ENCODE measurements around the gene TENM4. TPM values are rescaled to one million over a fixed set of nuclear protein-coding genes. Genes with fewer than 3 reads are reported as not detected.
A peak's percentile ranks its signal among the peaks of the same experiment; 100 is the strongest.

The TENM4 gene
- polyA plus RNA-seq, 1 donor from 2014 or later = 16.8 TPM

DNA sequence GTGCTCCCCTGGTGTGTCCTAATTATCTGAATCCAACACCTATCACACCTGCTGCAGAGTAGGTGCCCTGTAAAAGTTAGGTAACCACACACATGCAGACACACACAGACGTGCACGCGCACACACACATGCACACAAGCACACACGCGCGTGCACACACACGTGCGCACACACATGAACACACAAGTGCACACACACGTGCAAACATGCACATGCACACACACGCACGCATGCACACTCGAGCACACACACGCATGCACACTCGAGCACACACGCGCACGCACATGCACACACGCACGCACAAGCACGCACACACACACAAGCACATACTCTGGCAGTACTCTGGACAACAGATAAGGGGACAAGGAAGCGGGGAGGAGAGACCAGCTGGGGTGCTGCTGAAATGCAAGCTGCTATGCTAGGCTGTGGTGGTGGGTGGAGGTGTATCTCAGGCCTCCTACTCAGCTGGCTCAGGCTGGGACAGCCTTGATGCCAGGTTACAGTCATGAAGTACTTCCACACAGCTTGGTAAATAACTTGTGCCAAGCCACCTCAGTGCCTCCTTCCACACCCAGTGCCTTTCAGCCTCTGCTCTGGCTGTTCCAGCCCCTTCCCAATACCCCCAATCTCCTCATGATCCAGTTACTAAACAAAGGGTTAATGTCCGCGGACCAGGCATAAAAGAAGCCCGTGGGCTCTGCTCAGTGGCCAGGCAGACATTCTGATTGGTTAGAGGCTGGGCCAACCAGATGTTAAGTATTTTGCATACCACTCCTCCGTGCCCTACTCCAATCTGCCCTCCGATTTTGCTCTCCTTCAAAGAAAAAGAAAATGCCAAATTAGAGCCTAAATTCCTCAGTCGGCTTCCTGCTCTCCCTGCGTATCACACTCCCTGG lies 374.1 kb downstream of the TENM4 start:
- no peak overlapping the region for H2AFZ ChIP-seq (ENCODE audit: low read depth, low read length)
- no peaks in the 10 kb centered on the region for H3K27me3 ChIP-seq (ENCODE audit: insufficient read depth, low read depth, low read length)
- H3K4me3 ChIP-seq (ENCODE audit: low read length) = no peak overlapping the region
- H3K79me2 ChIP-seq (replicated peaks; ENCODE audit: insufficient read depth, low read length) = no peaks in the 10 kb centered on the region
- H3K9me2 ChIP-seq (ENCODE audit: insufficient read depth, low read length) = no peaks in the 10 kb centered on the region
- no peaks in the 10 kb centered on the region for H4K20me1 ChIP-seq (ENCODE audit: insufficient read depth)
- H3K9ac ChIP-seq (ENCODE audit: low read length) = no peak overlapping the region
- H3K36me3 ChIP-seq (ENCODE audit: insufficient read depth, low read length) = no peaks in the 10 kb centered on the region
- no peak overlapping the region for H3K4me2 ChIP-seq (ENCODE audit: low read length)
- no peak overlapping the region for H3K27ac ChIP-seq (ENCODE audit: low read length)
- H3F3A ChIP-seq (ENCODE audit: insufficient read depth, low read length, poor library complexity, severe bottlenecking) = no peaks in the 10 kb centered on the region
- no peaks in the 10 kb centered on the region for H3K9me3 ChIP-seq (ENCODE audit: low read length)
- TF ChIP-seq EZH2 (IDR thresholded peaks at IDR 0.05; ENCODE audit: borderline replicate concordance, insufficient read depth, low read length, poor library complexity, severe bottlenecking) (no peak), SMC3 (conservative IDR thresholded peaks at IDR 0.05; ENCODE audit: poor library complexity) (no peak), EP300 (conservative IDR thresholded peaks at IDR 0.05; ENCODE audit: poor library complexity, severe bottlenecking) (no peak), TAF1 (IDR thresholded peaks at IDR 0.05; ENCODE audit: low read depth) (no peak), MXI1 (conservative IDR thresholded peaks at IDR 0.05; ENCODE audit: poor library complexity, severe bottlenecking) (no peak), RAD21 (conservative IDR thresholded peaks at IDR 0.05) (no peak), POLR2AphosphoS5 (IDR thresholded peaks at IDR 0.05) (no peak)
- TF ChIP-seq, protein P1, sequence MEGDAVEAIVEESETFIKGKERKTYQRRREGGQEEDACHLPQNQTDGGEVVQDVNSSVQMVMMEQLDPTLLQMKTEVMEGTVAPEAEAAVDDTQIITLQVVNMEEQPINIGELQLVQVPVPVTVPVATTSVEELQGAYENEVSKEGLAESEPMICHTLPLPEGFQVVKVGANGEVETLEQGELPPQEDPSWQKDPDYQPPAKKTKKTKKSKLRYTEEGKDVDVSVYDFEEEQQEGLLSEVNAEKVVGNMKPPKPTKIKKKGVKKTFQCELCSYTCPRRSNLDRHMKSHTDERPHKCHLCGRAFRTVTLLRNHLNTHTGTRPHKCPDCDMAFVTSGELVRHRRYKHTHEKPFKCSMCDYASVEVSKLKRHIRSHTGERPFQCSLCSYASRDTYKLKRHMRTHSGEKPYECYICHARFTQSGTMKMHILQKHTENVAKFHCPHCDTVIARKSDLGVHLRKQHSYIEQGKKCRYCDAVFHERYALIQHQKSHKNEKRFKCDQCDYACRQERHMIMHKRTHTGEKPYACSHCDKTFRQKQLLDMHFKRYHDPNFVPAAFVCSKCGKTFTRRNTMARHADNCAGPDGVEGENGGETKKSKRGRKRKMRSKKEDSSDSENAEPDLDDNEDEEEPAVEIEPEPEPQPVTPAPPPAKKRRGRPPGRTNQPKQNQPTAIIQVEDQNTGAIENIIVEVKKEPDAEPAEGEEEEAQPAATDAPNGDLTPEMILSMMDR (IDR thresholded peaks at IDR 0.05; ENCODE audit: poor library complexity, severe bottlenecking) = no peak
- TF ChIP-seq, protein P2, sequence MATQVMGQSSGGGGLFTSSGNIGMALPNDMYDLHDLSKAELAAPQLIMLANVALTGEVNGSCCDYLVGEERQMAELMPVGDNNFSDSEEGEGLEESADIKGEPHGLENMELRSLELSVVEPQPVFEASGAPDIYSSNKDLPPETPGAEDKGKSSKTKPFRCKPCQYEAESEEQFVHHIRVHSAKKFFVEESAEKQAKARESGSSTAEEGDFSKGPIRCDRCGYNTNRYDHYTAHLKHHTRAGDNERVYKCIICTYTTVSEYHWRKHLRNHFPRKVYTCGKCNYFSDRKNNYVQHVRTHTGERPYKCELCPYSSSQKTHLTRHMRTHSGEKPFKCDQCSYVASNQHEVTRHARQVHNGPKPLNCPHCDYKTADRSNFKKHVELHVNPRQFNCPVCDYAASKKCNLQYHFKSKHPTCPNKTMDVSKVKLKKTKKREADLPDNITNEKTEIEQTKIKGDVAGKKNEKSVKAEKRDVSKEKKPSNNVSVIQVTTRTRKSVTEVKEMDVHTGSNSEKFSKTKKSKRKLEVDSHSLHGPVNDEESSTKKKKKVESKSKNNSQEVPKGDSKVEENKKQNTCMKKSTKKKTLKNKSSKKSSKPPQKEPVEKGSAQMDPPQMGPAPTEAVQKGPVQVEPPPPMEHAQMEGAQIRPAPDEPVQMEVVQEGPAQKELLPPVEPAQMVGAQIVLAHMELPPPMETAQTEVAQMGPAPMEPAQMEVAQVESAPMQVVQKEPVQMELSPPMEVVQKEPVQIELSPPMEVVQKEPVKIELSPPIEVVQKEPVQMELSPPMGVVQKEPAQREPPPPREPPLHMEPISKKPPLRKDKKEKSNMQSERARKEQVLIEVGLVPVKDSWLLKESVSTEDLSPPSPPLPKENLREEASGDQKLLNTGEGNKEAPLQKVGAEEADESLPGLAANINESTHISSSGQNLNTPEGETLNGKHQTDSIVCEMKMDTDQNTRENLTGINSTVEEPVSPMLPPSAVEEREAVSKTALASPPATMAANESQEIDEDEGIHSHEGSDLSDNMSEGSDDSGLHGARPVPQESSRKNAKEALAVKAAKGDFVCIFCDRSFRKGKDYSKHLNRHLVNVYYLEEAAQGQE (IDR thresholded peaks at IDR 0.05; ENCODE audit: borderline replicate concordance) = no peak

DNA sequence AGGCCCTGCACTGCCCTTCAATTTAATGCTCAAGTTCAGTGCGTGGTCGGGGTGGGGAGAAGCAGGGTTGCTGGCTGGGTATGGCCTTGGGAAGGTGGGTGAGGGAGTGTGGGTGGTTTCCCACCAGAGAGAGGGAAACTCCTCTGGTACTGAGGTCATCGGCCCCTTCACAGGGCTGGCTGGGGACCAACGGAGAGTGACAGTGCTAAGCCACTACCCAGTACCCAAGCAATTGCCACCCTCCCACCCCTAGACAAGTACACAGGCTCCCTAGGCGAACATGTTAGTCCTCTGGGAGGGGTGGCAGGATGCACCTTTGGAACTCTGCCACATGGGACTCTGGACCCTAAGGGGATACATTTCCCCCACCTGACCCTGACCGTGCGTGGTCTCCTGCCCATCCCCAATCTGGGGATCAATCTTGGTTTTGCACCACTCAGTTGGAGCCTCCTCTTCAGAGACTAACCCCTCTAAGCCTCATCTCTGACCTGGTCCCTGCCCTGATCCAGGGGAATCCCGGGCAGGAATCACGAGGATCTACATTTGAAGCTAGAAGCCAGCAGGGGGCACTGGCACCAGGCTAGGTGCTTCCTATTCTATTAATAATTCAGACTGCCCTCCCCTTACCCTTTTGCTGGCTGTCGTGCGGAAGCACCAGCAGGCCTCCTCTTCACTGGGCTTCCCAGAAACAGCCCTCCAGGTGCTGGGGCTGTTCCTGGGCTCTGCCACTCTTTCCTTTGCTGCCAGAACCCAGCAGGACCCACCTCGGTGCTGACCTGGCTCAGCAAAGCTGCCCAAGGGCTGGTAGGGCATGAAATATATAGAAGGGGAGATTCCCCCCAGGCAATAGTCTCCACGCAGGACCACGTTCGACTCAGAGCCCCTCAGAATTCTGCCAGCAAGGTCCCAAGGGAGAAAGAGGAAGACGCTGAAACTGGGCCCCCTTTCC lies 377.7 kb downstream of the TENM4 start:
- no peak overlapping the region for H3K4me3 ChIP-seq (ENCODE audit: low read length)
- no peak for TF ChIP-seq MXI1 (conservative IDR thresholded peaks at IDR 0.05; ENCODE audit: poor library complexity, severe bottlenecking)
- TF ChIP-seq EP300 (conservative IDR thresholded peaks at IDR 0.05; ENCODE audit: poor library complexity, severe bottlenecking) = no peak
- peak; percentile 44 for TF ChIP-seq SMC3 (conservative IDR thresholded peaks at IDR 0.05; ENCODE audit: poor library complexity)
- no peak for TF ChIP-seq TAF1 (IDR thresholded peaks at IDR 0.05; ENCODE audit: low read depth)
- TF ChIP-seq RAD21 (conservative IDR thresholded peaks at IDR 0.05) = peak; percentile 51
- TF ChIP-seq, protein P1 (IDR thresholded peaks at IDR 0.05; ENCODE audit: poor library complexity, severe bottlenecking) = peak; percentile 44
- no peaks in the 10 kb centered on the region for H3K9me2 ChIP-seq (ENCODE audit: insufficient read depth, low read length)
- peaks cover 3% of the 10 kb centered on the region for H3F3A ChIP-seq (ENCODE audit: insufficient read depth, low read length, poor library complexity, severe bottlenecking)
- H3K36me3 ChIP-seq (ENCODE audit: insufficient read depth, low read length) = no peaks in the 10 kb centered on the region
- H3K4me2 ChIP-seq (ENCODE audit: low read length) = no peak overlapping the region
- no peaks in the 10 kb centered on the region for H4K20me1 ChIP-seq (ENCODE audit: insufficient read depth)
- no peaks in the 10 kb centered on the region for H3K27me3 ChIP-seq (ENCODE audit: insufficient read depth, low read depth, low read length)
- no peak overlapping the region for H3K9ac ChIP-seq (ENCODE audit: low read length)
- H3K27ac ChIP-seq (ENCODE audit: low read length) = no peak overlapping the region
- no peaks in the 10 kb centered on the region for H3K9me3 ChIP-seq (ENCODE audit: low read length)
- H3K79me2 ChIP-seq (replicated peaks; ENCODE audit: insufficient read depth, low read length) = no peaks in the 10 kb centered on the region
- no peak overlapping the region for H2AFZ ChIP-seq (ENCODE audit: low read depth, low read length)
